ENCODE measurements around the gene STUM. TPM values are rescaled to one million over a fixed set of nuclear protein-coding genes. Genes with fewer than 3 reads are reported as not detected.

Gene STUM
- total RNA-seq, 1 experiment from 2014 or later: 0.03 TPM

GRCh38 chr1:226634611-226635246 is 86.2 kb downstream of the STUM start:
- no peak for DNase-seq (ENCODE audit: low read depth, low spot score)
- no peak for TF ChIP-seq SIN3A (IDR thresholded peaks at IDR 0.05; ENCODE audit: borderline replicate concordance, insufficient read depth, low read depth, low read length)
- TF ChIP-seq POLR2AphosphoS5 (IDR thresholded peaks at IDR 0.05; ENCODE audit: low read depth, low read length): no peak
- TF ChIP-seq TCF7L2 (IDR thresholded peaks at IDR 0.05; ENCODE audit: low read depth, low read length): no peak
- TF ChIP-seq REST (IDR thresholded peaks at IDR 0.05; ENCODE audit: insufficient read depth in 1 of 2, low read depth in 2 of 2, low read length in 1 of 2): no peak
- TF ChIP-seq CTCF (IDR thresholded peaks at IDR 0.05): no peak
- Histone ChIP-seq H3K27ac (ENCODE audit: low read length) (no peak overlapping the region), H3K4me1 (ENCODE audit: control insufficient read depth, insufficient read depth, low read length) (no peaks in the 10 kb centered on the region; the same call in 1 of the 2 replicates), H3K27me3 (ENCODE audit: control insufficient read depth, insufficient read depth, low read length) (no peaks in the 10 kb centered on the region), H3K4me3 (ENCODE audit: low read depth in 2 of 2, low read length in 2 of 2) (no peak overlapping the region), H3K9me3 (ENCODE audit: control insufficient read depth, insufficient read depth, low read depth, low read length) (no peaks in the 10 kb centered on the region), H3K36me3 (ENCODE audit: control insufficient read depth, insufficient read depth, low read length) (no peaks in the 10 kb centered on the region)
- BruUV-seq (replicated peaks): no TSS peak
- POLR2A ChIA-PET: no interaction called here
- ATAC-seq: 0 out of 2 replicates have a peak, but pooled peaks have one; percentile 3
- in situ Hi-C loops (cut with HindIII; ENCODE audit: low pct_unique_long_range_greater_than_20kb, low sequenced_read_pairs): no loop called here
- CTCF ChIA-PET: interaction anchor here (0.8 kb wide), 1 partner anchor 192 kb away, joined by 3 read pairs; no protein-coding TSS in a partner anchor
- intact Hi-C loops (cut with micrococcal nuclease; ENCODE audit: unreplicated experiment): loop anchor here (2.0 kb wide), 1 partner anchor 194 kb away; no protein-coding TSS in a partner anchor

- Histone ChIP-seq H3K36me3 (ENCODE audit: control insufficient read depth, insufficient read depth, low read length) (no peaks in the 10 kb centered on the region), H3K4me1 (ENCODE audit: control insufficient read depth, insufficient read depth, low read length) (no peaks in the 10 kb centered on the region; the same call in 1 of the 2 replicates), H3K27ac (ENCODE audit: low read length) (no peak overlapping the region), H3K4me3 (ENCODE audit: low read depth in 2 of 2, low read length in 2 of 2) (no peak overlapping the region), H3K9me3 (ENCODE audit: control insufficient read depth, insufficient read depth, low read depth, low read length) (no peaks in the 10 kb centered on the region), H3K27me3 (ENCODE audit: control insufficient read depth, insufficient read depth, low read length) (no peaks in the 10 kb centered on the region)
- POLR2A ChIA-PET: no interaction called here
- ATAC-seq: no peak
- no peak for TF ChIP-seq REST (IDR thresholded peaks at IDR 0.05; ENCODE audit: insufficient read depth in 1 of 2, low read depth in 2 of 2, low read length in 1 of 2)
- TF ChIP-seq POLR2AphosphoS5 (IDR thresholded peaks at IDR 0.05; ENCODE audit: low read depth, low read length): no peak
- TF ChIP-seq SIN3A (IDR thresholded peaks at IDR 0.05; ENCODE audit: borderline replicate concordance, insufficient read depth, low read depth, low read length): no peak
- no peak for TF ChIP-seq CTCF (IDR thresholded peaks at IDR 0.05)
- TF ChIP-seq TCF7L2 (IDR thresholded peaks at IDR 0.05; ENCODE audit: low read depth, low read length): no peak
- no peak for DNase-seq (ENCODE audit: low read depth, low spot score)
- CTCF ChIA-PET: interaction anchor here (0.8 to 1.0 kb wide), 3 partner anchors 9 to 193 kb away, joined by 3 to 4 read pairs (median 4); no protein-coding TSS in a partner anchor
- intact Hi-C loops (cut with micrococcal nuclease; ENCODE audit: unreplicated experiment) (loop anchor here (2.0 kb wide), 1 partner anchor 193 kb away; no protein-coding TSS in a partner anchor), in situ Hi-C loops (cut with HindIII; ENCODE audit: low pct_unique_long_range_greater_than_20kb, low sequenced_read_pairs) (no loop called here)
- BruUV-seq (replicated peaks): no TSS peak
Measured at GRCh38 chr1:226635456-226635941, 86.9 kb downstream of the STUM start.

All from Panc1 (cell line).